Measurements from ENCODE around the gene AP1B1. TPM values are rescaled to one million over a fixed set of nuclear protein-coding genes. Genes with fewer than 3 reads are reported as not detected.
"Not testable (repeated sequence)": the region's sequence is repeated elsewhere in the genome, so short reads cannot be mapped to it uniquely, and the experiment has no call there.

The AP1B1 gene
- polyA plus RNA-seq (ENCODE audit: insufficient read length in 3 of 3): 10 to 100 TPM; 40.9 to 47.3 (median 43.3) TPM

- DNase-seq (ENCODE audit: low read depth in 3 of 3, low spot score in 2 of 3): peak; percentile 41 to 79 (median 69)
Measured at GRCh38 chr22:29387921-29388758, at the start of gene AP1B1. Gene AP1B1, minus strand, starts transcription at chr22:29388570. Its CDS starts 21,327 bp downstream, at chr22:29367243.

- no peak for DNase-seq (ENCODE audit: low read depth in 3 of 3, low spot score in 2 of 3)
Measured at GRCh38 chr22:29435236-29436136, 47.1 kb upstream of the AP1B1 start.

- no peak for DNase-seq (ENCODE audit: low read depth in 3 of 3, low spot score in 2 of 3)
Measured at GRCh38 chr22:29434288-29434687, 45.9 kb upstream of the AP1B1 start.

- DNase-seq (ENCODE audit: low read depth in 3 of 3, low spot score in 2 of 3): no peak
Measured at GRCh38 chr22:29433856-29434255, 45.5 kb upstream of the AP1B1 start.

GRCh38 chr22:29431986-29432385, 43.6 kb upstream of the AP1B1 start:
- DNase-seq (ENCODE audit: low read depth in 3 of 3, low spot score in 2 of 3): no peak

- DNase-seq (ENCODE audit: low read depth in 3 of 3, low spot score in 2 of 3): no peak
Measured at GRCh38 chr22:29427176-29427760, 38.9 kb upstream of the AP1B1 start.

GRCh38 chr22:29426476-29426875, 38.1 kb upstream of the AP1B1 start:
- DNase-seq (ENCODE audit: low read depth in 3 of 3, low spot score in 2 of 3): no peak

GRCh38 chr22:29418704-29419103, 30.3 kb upstream of the AP1B1 start:
- DNase-seq (ENCODE audit: low read depth in 3 of 3, low spot score in 2 of 3): not testable (repeated sequence)

- not testable (repeated sequence) for DNase-seq (ENCODE audit: low read depth in 3 of 3, low spot score in 2 of 3)
Measured at GRCh38 chr22:29414951-29415591, 26.7 kb upstream of the AP1B1 start.

GRCh38 chr22:29412772-29413171, 24.4 kb upstream of the AP1B1 start:
- not testable (repeated sequence) for DNase-seq (ENCODE audit: low read depth in 3 of 3, low spot score in 2 of 3)

- not testable (repeated sequence) for DNase-seq (ENCODE audit: low read depth in 3 of 3, low spot score in 2 of 3)
Measured at GRCh38 chr22:29411569-29412211, 23.3 kb upstream of the AP1B1 start.

GRCh38 chr22:29408940-29409339, 20.6 kb upstream of the AP1B1 start:
- DNase-seq (ENCODE audit: low read depth in 3 of 3, low spot score in 2 of 3): no peak

- not testable (repeated sequence) for DNase-seq (ENCODE audit: low read depth in 3 of 3, low spot score in 2 of 3)
Measured at GRCh38 chr22:29401538-29401937, 13.2 kb upstream of the AP1B1 start.

- no peak for DNase-seq (ENCODE audit: low read depth in 3 of 3, low spot score in 2 of 3)
Measured at GRCh38 chr22:29400576-29400975, 12.2 kb upstream of the AP1B1 start.

- DNase-seq (ENCODE audit: low read depth in 3 of 3, low spot score in 2 of 3): no peak
Measured at GRCh38 chr22:29397791-29398190, 9.4 kb upstream of the AP1B1 start.

GRCh38 chr22:29396126-29396525, 7.8 kb upstream of the AP1B1 start:
- no peak for DNase-seq (ENCODE audit: low read depth in 3 of 3, low spot score in 2 of 3)

- DNase-seq (ENCODE audit: low read depth in 3 of 3, low spot score in 2 of 3): peak in 2 of 3 donors; percentile 57 to 66
Measured at GRCh38 chr22:29394931-29395581, 6.7 kb upstream of the AP1B1 start.

- no peak for DNase-seq (ENCODE audit: low read depth in 3 of 3, low spot score in 2 of 3)
Measured at GRCh38 chr22:29393019-29393608, 4.7 kb upstream of the AP1B1 start.

- DNase-seq (ENCODE audit: low read depth in 3 of 3, low spot score in 2 of 3): no peak
Measured at GRCh38 chr22:29391546-29391945, 3.2 kb upstream of the AP1B1 start.

Measured in right renal cortex interstitium (tissue), 3 donors.